GM23248 (cell line): ENCODE results near the gene EFS.

Source experiments
- EZH2 ChIP-seq: fragments of 200-600 bp; sonication (generic); IDR thresholded peaks from 2 replicates; pipeline ENCODE4 v1.6.1; 2018; ENCODE audit warnings: antibody characterized with exemption, mild to moderate bottlenecking; ENCODE audit not compliant: insufficient read depth, poor library complexity, severe bottlenecking
- EZH2phosphoT487 ChIP-seq: fragments of 200-600 bp; sonication (generic); IDR thresholded peaks from 2 replicates; pipeline ENCODE4 v1.6.1; 2018; ENCODE audit warnings: antibody characterized with exemption, moderate library complexity, mild to moderate bottlenecking, low read depth; ENCODE audit not compliant: insufficient read depth

DNA sequence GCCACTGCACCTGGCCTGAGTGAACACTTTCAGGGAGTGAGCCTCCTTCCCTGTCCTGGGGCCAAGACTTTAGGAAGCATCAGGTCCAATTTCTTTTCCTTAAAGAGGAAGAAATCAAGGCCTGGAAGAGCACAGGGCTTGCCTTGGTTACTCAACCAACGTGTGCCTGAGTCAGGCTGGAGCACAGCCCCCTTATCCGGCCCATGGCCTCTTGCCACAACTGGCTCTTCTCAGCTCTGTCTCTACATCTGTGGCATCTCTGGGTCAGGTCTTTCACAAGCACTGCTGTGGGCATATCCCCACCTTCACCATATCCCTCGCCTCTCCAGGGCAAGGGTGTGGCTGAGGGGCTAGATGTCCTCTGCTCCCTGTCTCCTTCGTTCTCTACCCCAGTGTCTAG lies 36.3 kb upstream of the EFS start:
- TF ChIP-seq EZH2phosphoT487 (no peak), EZH2 (no peak)
